AG04449 (cell line): Measurements from ENCODE around the gene ADRA1B.

Experiments
- CTCF ChIA-PET: fragments of 350-600 bp; formaldehyde crosslinking; extraction: SDS; loops from one replicate; lab custom pipeline; 2021; ENCODE audit warnings: antibody characterized with exemption; lab: Yijun Ruan, JAX
- POLR2A ChIA-PET: fragments of 400-600, 350-600 bp; formaldehyde crosslinking; extraction: SDS; loops from one replicate; lab custom pipeline; 2020; ENCODE audit warnings: antibody characterized with exemption, inconsistent platforms; lab: Yijun Ruan, JAX
- DNase-seq: peaks from one replicate; pipeline ENCODE4 v3.0.0-alpha.2; 2010; ENCODE audit warnings: low read depth, low spot score
- H3K4me3 ChIP-seq: 2 replicates; pipeline ENCODE4 v1.5.1; 2011; ENCODE audit warnings: low read depth, mild to moderate bottlenecking, control low read depth, low read length
- TF ChIP-seq, protein P1 (sequence below): IDR thresholded peaks from one replicate; pipeline ENCODE4 v1.5.1; 2011; ENCODE audit warnings: mild to moderate bottlenecking, moderate library complexity, low read length, control low read depth, inconsistent platforms; ENCODE audit not compliant: insufficient read depth; ENCODE audit errors: missing control alignments

ADRA1B gene

DNA sequence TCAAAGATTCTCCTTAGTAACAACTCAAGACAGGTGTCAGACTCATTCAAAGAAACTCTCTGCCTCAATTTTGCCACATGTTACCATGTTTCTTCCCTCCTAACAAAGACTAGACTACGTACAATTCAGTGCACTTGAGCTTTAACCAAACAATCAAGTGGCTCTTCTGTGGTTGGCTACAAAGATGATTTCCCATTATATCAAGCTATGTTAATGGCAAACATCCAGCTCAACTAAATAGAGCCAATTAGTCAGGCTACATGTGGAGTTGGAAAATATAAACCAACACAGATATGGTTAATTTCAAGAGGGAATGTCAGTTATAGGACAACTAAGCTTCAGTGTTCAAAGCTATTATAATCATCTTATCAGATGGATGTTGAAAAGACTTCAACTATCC is 29.2 kb upstream of the ADRA1B start:
- ChIA-PET CTCF (interaction anchor here (0.8 to 1.3 kb wide), 3 partner anchors 12 to 71 kb away, joined by 3 to 4 read pairs (median 3); no protein-coding TSS in a partner anchor), POLR2A (interaction anchor here (0.6 kb wide), 1 partner anchor 696 kb away, joined by 5 read pairs; no protein-coding TSS in a partner anchor)
- no peak overlapping the region for H3K4me3 ChIP-seq
- TF ChIP-seq, protein P1, sequence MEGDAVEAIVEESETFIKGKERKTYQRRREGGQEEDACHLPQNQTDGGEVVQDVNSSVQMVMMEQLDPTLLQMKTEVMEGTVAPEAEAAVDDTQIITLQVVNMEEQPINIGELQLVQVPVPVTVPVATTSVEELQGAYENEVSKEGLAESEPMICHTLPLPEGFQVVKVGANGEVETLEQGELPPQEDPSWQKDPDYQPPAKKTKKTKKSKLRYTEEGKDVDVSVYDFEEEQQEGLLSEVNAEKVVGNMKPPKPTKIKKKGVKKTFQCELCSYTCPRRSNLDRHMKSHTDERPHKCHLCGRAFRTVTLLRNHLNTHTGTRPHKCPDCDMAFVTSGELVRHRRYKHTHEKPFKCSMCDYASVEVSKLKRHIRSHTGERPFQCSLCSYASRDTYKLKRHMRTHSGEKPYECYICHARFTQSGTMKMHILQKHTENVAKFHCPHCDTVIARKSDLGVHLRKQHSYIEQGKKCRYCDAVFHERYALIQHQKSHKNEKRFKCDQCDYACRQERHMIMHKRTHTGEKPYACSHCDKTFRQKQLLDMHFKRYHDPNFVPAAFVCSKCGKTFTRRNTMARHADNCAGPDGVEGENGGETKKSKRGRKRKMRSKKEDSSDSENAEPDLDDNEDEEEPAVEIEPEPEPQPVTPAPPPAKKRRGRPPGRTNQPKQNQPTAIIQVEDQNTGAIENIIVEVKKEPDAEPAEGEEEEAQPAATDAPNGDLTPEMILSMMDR: no peak
- no peak for DNase-seq

DNA sequence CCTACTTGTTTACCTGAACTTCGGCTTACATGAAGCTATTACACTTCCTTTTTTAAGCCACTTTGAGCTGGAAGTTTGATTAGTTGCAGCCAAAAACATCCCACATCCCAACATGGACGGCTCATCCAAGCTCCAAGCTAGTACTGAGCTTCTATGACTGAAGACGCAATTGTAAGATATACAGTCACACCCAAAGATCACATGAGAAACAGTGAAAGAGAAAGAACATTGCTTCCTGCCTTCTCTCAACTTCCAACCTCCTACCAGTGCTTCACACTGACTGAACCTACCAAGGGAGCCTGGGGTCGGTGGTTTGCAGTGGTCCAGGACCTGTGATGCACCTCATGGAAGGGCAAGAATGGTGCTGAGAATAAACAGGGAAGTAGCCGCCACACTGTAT is 27.4 kb upstream of the ADRA1B start:
- H3K4me3 ChIP-seq: no peak overlapping the region
- DNase-seq: no peak
- ChIA-PET CTCF (interaction anchor here (0.7 kb wide), 1 partner anchor 28 kb away, joined by 3 read pairs; the partner anchor contains the start of gene ADRA1B), POLR2A (no interaction called here)
- TF ChIP-seq, protein P1: no peak

DNA sequence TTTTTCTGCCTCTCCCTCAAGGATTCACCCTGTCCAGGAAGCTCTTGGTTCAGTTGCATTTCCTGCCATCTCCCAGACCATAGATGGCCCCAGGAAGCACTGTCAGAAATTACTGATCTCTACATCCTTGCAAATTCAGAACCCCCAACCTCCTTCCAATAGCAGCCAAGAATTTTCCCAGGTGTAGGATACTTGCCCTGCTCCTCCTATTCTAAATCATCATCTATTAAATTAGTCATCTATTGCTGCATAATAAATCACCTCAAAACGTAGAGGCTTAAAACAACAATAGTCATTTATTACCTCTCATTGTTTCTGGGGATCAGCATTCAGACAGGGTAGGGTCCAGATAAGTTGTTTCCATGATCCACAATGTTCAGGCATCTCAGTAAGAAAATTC is 26.1 kb upstream of the ADRA1B start:
- ChIA-PET POLR2A (no interaction called here), CTCF (no interaction called here)
- DNase-seq: no peak
- H3K4me3 ChIP-seq: no peak overlapping the region
- TF ChIP-seq, protein P1: no peak

DNA sequence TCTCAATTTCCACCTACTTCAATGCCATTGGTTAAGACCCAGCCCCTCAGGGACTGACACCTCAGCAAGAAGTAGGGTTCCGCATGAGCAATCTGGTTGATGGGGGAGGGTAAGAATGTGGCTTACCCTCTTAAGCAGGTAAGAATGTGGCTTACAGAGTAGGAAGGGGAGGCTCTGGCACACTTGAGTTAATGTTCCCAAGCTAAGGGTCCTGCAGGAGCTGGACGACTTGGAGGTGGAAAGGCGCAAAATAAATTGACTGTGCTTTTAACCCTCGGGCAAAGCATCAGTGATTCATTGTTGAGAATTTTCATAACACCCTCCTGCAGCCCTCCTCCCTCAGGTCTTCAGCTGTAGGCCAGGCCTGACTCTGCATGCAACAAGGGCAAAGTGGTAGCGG is 24.9 kb upstream of the ADRA1B start:
- TF ChIP-seq, protein P1: no peak
- CTCF ChIA-PET: interaction anchor here (0.8 to 1.3 kb wide), 2 partner anchors 12 to 447 kb away, joined by 3 read pairs; no protein-coding TSS in a partner anchor
- no peak for DNase-seq
- no peak overlapping the region for H3K4me3 ChIP-seq
- POLR2A ChIA-PET: no interaction called here

DNA sequence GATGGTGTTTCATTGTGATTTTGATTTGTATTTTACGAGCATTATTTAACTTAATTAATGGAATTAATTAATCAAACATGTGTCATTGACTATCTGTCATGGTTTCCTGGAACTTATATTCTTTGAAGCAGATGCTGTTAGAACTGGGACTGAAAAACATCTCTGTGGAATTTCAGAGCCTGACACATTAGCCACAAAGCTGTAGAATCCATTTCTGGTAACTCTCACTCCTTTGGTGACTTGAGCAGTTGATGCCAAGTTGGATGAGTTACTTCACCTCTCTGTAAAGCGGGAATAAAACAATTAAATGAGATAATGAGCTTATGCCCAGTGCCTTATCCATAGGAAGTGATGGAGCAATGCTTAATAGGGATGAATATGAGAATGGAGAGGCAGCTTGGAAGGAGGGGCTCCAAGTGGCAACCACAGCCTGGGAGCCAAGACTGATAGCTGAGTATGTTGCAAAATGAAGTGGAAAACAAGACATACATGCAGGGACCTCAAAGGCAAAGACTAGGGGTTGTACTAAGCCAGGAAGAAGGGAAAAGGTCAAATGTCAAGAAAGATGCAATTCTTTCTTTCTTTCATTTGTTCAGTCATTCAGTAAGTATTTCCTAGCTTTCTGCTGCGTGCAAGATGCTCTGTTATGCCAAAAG is 23.1 kb upstream of the ADRA1B start:
- ChIA-PET POLR2A (interaction anchor here (0.7 kb wide), 1 partner anchor 442 kb away, joined by 3 read pairs; no protein-coding TSS in a partner anchor), CTCF (interaction anchor here (1.0 kb wide), 1 partner anchor 14 kb away, joined by 3 read pairs; no protein-coding TSS in a partner anchor)
- DNase-seq: no peak
- no peak overlapping the region for H3K4me3 ChIP-seq
- TF ChIP-seq, protein P1: no peak

DNA sequence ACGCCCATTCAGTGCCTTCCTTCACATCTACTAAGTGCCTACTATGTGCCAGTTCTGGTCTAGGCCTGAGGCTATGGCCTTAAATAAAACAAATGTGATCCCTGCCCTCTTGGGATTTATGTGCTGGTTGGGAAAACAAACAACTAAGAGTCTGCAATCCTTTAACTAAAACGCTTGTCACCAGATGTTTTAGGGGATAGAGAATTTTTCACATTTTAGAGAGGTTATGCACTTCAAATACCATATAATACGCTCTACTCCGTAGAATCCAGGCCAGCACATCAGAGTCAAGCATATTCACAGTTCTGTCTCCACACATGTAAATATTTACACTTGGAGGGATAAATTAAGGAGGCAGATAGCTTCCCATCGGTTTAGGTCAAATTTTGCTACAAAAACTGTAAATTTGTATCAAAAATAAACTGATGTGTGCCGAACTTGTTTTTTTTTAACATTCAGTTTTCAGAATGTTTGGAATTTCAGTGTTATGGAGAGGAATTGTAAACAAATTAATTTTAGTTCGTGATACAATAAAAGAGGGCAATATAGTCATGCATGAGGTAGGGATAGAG is 22.0 kb upstream of the ADRA1B start:
- TF ChIP-seq, protein P1: no peak
- no peak overlapping the region for H3K4me3 ChIP-seq
- POLR2A ChIA-PET: no interaction called here
- CTCF ChIA-PET: no interaction called here
- DNase-seq: no peak
